Activated effector memory CD4-positive, alpha-beta T cell treated with Interleukin-2 at 50 U/mL for 16 hours (primary cell): ENCODE measurements around the gene SMIM28.
A peak's percentile ranks its signal among the peaks of the same experiment; 100 is the strongest.

Experiments used
- DNase-seq: peaks from one replicate; pipeline ENCODE4 v3.0.0-alpha.2; 2020

Gene SMIM28

GRCh38 chr6:138374815-138375214 is 2.9 kb upstream of the SMIM28 start:
- DNase-seq = no peak

GRCh38 chr6:138377042-138377441 is 663 bp upstream of the SMIM28 start:
- no peak for DNase-seq

GRCh38 chr6:138378463-138378862 is 758 bp downstream of the SMIM28 start:
- DNase-seq = no peak

GRCh38 chr6:138382498-138383265 is 5.0 kb downstream of the SMIM28 start:
- DNase-seq = no peak

GRCh38 chr6:138383776-138384175 is 6.1 kb downstream of the SMIM28 start:
- no peak for DNase-seq

GRCh38 chr6:138386897-138387296 is 9.2 kb downstream of the SMIM28 start:
- DNase-seq = no peak

GRCh38 chr6:138387577-138388368 is 10.1 kb downstream of the SMIM28 start:
- no peak for DNase-seq

GRCh38 chr6:138389551-138389950 is 11.8 kb downstream of the SMIM28 start:
- DNase-seq = no peak

- DNase-seq = no peak
Observed at GRCh38 chr6:138393871-138394783, 16.4 kb downstream of the SMIM28 start.

- DNase-seq = no peak
Observed at GRCh38 chr6:138396709-138397108, 19.0 kb downstream of the SMIM28 start.

- no peak for DNase-seq
Observed at GRCh38 chr6:138397128-138398122, 19.7 kb downstream of the SMIM28 start.

- no peak for DNase-seq
Observed at GRCh38 chr6:138400326-138400725, 22.6 kb downstream of the SMIM28 start.

- no peak for DNase-seq
Observed at GRCh38 chr6:138401960-138402837, 24.5 kb downstream of the SMIM28 start.

- no peak for DNase-seq
Observed at GRCh38 chr6:138402838-138403187, 25.1 kb downstream of the SMIM28 start.

- DNase-seq = no peak
Observed at GRCh38 chr6:138403324-138403800, 25.7 kb downstream of the SMIM28 start.

- DNase-seq = peak; percentile 92
Observed at GRCh38 chr6:138403801-138404665, 26.3 kb downstream of the SMIM28 start, which contains the start of gene HEBP2. HEBP2 (plus strand) TSS chr6:138404223; CDS start chr6:138404496, 273 bp downstream.

GRCh38 chr6:138404666-138405337 is 27.1 kb downstream of the SMIM28 start:
- peak; percentile 25 for DNase-seq

- no peak for DNase-seq
Observed at GRCh38 chr6:138405816-138406413, 28.2 kb downstream of the SMIM28 start.

GRCh38 chr6:138406443-138406842 is 28.7 kb downstream of the SMIM28 start:
- no peak for DNase-seq
